Liver (tissue), 9 donors: ENCODE measurements around the gene PAOX. TPM values are rescaled to one million over a fixed set of nuclear protein-coding genes. Genes with fewer than 3 reads are reported as not detected.

ENCODE experiments used
- DNase-seq: peaks from one replicate; pipeline ENCODE4 v3.0.0-alpha.2; 2017; ENCODE audit warnings: low spot score
- H3K27ac ChIP-seq, 2 donors: one replicate each; pipeline ENCODE4 v1.7.0; 2013; ENCODE audit warnings: inconsistent platforms in 2 of 2, low read length in 2 of 2, control low read depth in 1 of 2, low read depth in 1 of 2, mild to moderate bottlenecking in 1 of 2
- H3K27me3 ChIP-seq, 4 donors: one replicate each; pipeline versions ENCODE4 v1.6.1 to v1.7.0; 2013; ENCODE audit warnings: low read length in 3 of 4, inconsistent platforms in 1 of 4, mild to moderate bottlenecking in 1 of 4, moderate library complexity in 1 of 4; ENCODE audit not compliant: control insufficient read depth in 4 of 4, insufficient read depth in 4 of 4
- H3K36me3 ChIP-seq, 4 donors: one replicate each; pipeline versions ENCODE4 v1.6.1 to v1.7.0; 2013; ENCODE audit warnings: low read length in 3 of 4, mild to moderate bottlenecking in 3 of 4, low read depth in 1 of 4, moderate library complexity in 1 of 4; ENCODE audit not compliant: control insufficient read depth in 4 of 4, insufficient read depth in 3 of 4
- H3K4me1 ChIP-seq, 4 donors: one replicate each; pipeline versions ENCODE4 v1.6.1 to v1.7.0; 2013; ENCODE audit warnings: low read length in 3 of 4, mild to moderate bottlenecking in 3 of 4, moderate library complexity in 1 of 4; ENCODE audit not compliant: control insufficient read depth in 4 of 4, insufficient read depth in 4 of 4
- H3K4me3 ChIP-seq, 3 donors: one replicate each; pipeline versions ENCODE4 v1.6.1 to v1.7.0; 2013; ENCODE audit warnings: low read length in 3 of 3, control low read depth in 1 of 3, low read depth in 1 of 3, mild to moderate bottlenecking in 1 of 3
- H3K9ac ChIP-seq, 2 donors: one replicate each; pipeline ENCODE4 v1.7.0; 2013; ENCODE audit warnings: low read length in 2 of 2, mild to moderate bottlenecking in 2 of 2, moderate library complexity in 2 of 2, control low read depth in 1 of 2, low read depth in 1 of 2
- H3K9me3 ChIP-seq, 4 donors: one replicate each; pipeline versions ENCODE4 v1.6.1 to v1.7.0; 2013; ENCODE audit warnings: low read length in 3 of 4; ENCODE audit not compliant: control insufficient read depth in 4 of 4
- ATF3 ChIP-seq: IDR thresholded peaks from 2 replicates; pipeline ENCODE4 v1.6.1; 2016; ENCODE audit warnings: antibody characterized with exemption
- FOXA1 ChIP-seq: IDR thresholded peaks from 2 replicates; pipeline ENCODE4 v1.6.1; 2016; ENCODE audit warnings: antibody characterized with exemption
- FOXA2 ChIP-seq: IDR thresholded peaks from 2 replicates; pipeline ENCODE4 v1.6.1; 2016; ENCODE audit warnings: antibody characterized with exemption
- HNF4A ChIP-seq, 2 donors: conservative IDR thresholded peaks; 2 replicates each; pipeline ENCODE4 v1.6.1; 2016; ENCODE audit warnings: antibody characterized with exemption in 2 of 2, mild to moderate bottlenecking in 2 of 2
- HNF4G ChIP-seq: IDR thresholded peaks from 2 replicates; pipeline ENCODE4 v1.6.1; 2016; ENCODE audit warnings: antibody characterized with exemption
- JUND ChIP-seq, 2 donors: IDR thresholded peaks; 2 replicates each; pipeline ENCODE4 v1.6.1; 2016; ENCODE audit warnings: antibody characterized with exemption in 2 of 2
- NR2F2 ChIP-seq: IDR thresholded peaks from 2 replicates; pipeline ENCODE4 v1.6.1; 2016; ENCODE audit warnings: antibody characterized with exemption
- RXRA ChIP-seq, 2 donors: IDR thresholded peaks; 2 replicates each; pipeline ENCODE4 v1.6.1; 2017 to 2018; ENCODE audit warnings: antibody characterized with exemption in 2 of 2, mild to moderate bottlenecking in 1 of 2
- TAF1 ChIP-seq: conservative IDR thresholded peaks from 2 replicates; pipeline ENCODE4 v1.6.1; 2016; ENCODE audit warnings: antibody characterized with exemption, mild to moderate bottlenecking
- YY1 ChIP-seq: IDR thresholded peaks from 2 replicates; pipeline ENCODE4 v1.6.1; 2016; ENCODE audit warnings: antibody characterized with exemption, mild to moderate bottlenecking
- ZBTB33 ChIP-seq: IDR thresholded peaks from 2 replicates; pipeline ENCODE4 v1.6.1; 2016; ENCODE audit warnings: antibody characterized with exemption
- WGBS: extraction: QIAGEN DNeasy Blood & Tissue Kit; methylation state at CpG from one replicate; pipeline ENCODE4 v1.1.7; 2013; 5-methylcytosine and 5-hydroxymethylcytosine counted together
- polyA plus RNA-seq, 2 donors: library from polyadenylated mRNA; stranded (reverse) in 1 of 2; unstranded in 1 of 2; fragments of 200-250 nt in 1 of 2; fragments of >200 nt in 1 of 2; fragmentation: Nextera tagmentation in 1 of 2; extraction: Ambion mirVana in 1 of 2; gene quantifications; one replicate each; pipeline versions ENCODE4 v1.2.1 to v1.2.3, GENCODE V29; 2013 to 2015
- total RNA-seq, 2 donors: library from RNA; depleted of rRNA; stranded (reverse); fragments of >200 nt; gene quantifications; one replicate each; pipeline ENCODE4 v1.2.3, GENCODE V29; 2014
- TF ChIP-seq, protein P1 (sequence below): fragments of 150-350 bp; IDR thresholded peaks from 2 replicates; pipeline ENCODE4 v1.5.1; 2017; ENCODE audit warnings: improper control_type of control experiment, low read depth, low read length; ENCODE audit not compliant: missing input control
- donor health status: healthy.
- donor health status: healthy.
- donor health status: healthy.
- donor health status: healthy.
- donor health status: healthy.

The PAOX gene
- total and polyA plus RNA-seq, 4 donors: 4.8 to 17.8 (median 13.3) TPM

DNA sequence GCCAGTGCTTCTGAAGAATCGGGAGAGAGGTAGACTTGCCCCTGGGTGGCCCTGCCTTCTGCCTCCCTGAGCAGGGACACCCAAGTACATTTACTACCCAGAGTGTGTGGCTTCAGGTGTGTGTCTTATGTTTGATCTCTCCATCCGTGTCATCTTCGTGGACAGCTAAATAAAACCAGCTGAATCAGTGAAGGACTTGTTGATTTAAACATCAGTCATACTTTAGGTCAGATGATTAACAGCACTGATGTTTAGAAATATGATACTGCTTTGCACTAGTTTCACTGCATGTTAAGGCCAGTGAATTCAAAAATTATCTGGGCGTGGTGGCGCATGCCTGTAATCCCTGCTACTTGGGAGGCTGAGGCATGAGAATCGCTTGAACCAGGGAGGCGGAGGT lies 18.9 kb downstream of the PAOX start:
- 98% methylated on average over 7 of the region's 7 CpGs for WGBS
- H3K27me3 ChIP-seq: no peaks in the 10 kb centered on the region
- H3K9me3 ChIP-seq: no peaks in the 10 kb centered on the region
- no peak overlapping the region for H3K9ac ChIP-seq
- peaks cover 9 to 35% (median 22%) of the 10 kb centered on the region in 4 donors for H3K36me3 ChIP-seq
- no peak overlapping the region for H3K27ac ChIP-seq
- no peak for TF ChIP-seq RXRA (IDR thresholded peaks at IDR 0.05)
- no peak for TF ChIP-seq HNF4A (conservative IDR thresholded peaks at IDR 0.05)
- TF ChIP-seq ATF3: no peak
- DNase-seq: no peak
- peaks cover 5 to 12% (median 7%) of the 10 kb centered on the region in 4 donors for H3K4me1 ChIP-seq
- no peak overlapping the region for H3K4me3 ChIP-seq

DNA sequence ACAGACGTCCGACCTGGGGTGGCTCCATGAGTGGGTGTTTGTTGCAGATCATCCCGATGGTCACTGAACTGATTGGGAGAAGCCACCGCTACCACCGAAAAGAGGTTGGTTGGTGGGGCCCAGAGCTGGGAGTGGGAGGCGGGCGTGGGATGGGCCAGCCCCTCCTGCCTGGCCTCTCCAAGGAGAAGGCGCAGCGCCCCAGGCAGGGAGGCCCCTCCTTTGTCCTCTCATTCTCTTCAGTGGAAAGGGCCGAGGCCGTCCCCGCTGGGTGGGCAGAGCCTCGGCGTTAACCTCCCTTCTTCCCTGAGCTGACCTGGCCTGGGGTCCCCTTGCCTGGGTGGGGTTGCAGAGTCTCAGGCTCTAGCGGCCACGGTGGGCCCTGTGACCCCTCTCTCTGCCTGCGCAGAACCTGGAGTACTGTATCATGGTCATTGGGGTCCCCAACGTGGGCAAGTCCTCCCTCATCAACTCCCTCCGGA lies 20.1 kb downstream of the PAOX start:
- Histone ChIP-seq H3K9me3 (no peaks in the 10 kb centered on the region), H3K27me3 (no peaks in the 10 kb centered on the region), H3K4me3 (no peak overlapping the region), H3K4me1 (peaks cover 3 to 9% (median 6%) of the 10 kb centered on the region in 4 donors), H3K27ac (no peak overlapping the region), H3K36me3 (peaks cover 9 to 43% (median 26%) of the 10 kb centered on the region in 4 donors), H3K9ac (no peak overlapping the region)
- DNase-seq: no peak
- TF ChIP-seq NR2F2 (no peak), ZBTB33 (no peak), HNF4G (no peak), YY1 (no peak), TAF1 (no peak), JUND (IDR thresholded peaks at IDR 0.05) (no peak), HNF4A (conservative IDR thresholded peaks at IDR 0.05) (no peak), FOXA1 (no peak)
- TF ChIP-seq, protein P1, sequence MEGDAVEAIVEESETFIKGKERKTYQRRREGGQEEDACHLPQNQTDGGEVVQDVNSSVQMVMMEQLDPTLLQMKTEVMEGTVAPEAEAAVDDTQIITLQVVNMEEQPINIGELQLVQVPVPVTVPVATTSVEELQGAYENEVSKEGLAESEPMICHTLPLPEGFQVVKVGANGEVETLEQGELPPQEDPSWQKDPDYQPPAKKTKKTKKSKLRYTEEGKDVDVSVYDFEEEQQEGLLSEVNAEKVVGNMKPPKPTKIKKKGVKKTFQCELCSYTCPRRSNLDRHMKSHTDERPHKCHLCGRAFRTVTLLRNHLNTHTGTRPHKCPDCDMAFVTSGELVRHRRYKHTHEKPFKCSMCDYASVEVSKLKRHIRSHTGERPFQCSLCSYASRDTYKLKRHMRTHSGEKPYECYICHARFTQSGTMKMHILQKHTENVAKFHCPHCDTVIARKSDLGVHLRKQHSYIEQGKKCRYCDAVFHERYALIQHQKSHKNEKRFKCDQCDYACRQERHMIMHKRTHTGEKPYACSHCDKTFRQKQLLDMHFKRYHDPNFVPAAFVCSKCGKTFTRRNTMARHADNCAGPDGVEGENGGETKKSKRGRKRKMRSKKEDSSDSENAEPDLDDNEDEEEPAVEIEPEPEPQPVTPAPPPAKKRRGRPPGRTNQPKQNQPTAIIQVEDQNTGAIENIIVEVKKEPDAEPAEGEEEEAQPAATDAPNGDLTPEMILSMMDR: no peak
- WGBS: 97% methylated on average over 19 of the region's 19 CpGs

GRCh38 chr10:133400624-133401424 lies 21.8 kb downstream of the PAOX start:
- no peaks in the 10 kb centered on the region for H3K9me3 ChIP-seq
- no peaks in the 10 kb centered on the region for H3K4me1 ChIP-seq
- 84% methylated on average over 10 of the region's 10 CpGs for WGBS
- no peak for DNase-seq
- no peaks in the 10 kb centered on the region for H3K27me3 ChIP-seq
- no peak overlapping the region for H3K4me3 ChIP-seq
- TF ChIP-seq TAF1 (no peak), JUND (IDR thresholded peaks at IDR 0.05) (no peak), YY1 (no peak), FOXA2 (no peak)
- no peak overlapping the region for H3K27ac ChIP-seq
- no peak overlapping the region for H3K9ac ChIP-seq
- H3K36me3 ChIP-seq: peaks cover 9 to 47% (median 29%) of the 10 kb centered on the region in 4 donors
